ENCODE results near the gene GNS. TPM values are rescaled to one million over a fixed set of nuclear protein-coding genes. Genes with fewer than 3 reads are reported as not detected.
"Not testable (repeated sequence)": the region's sequence is repeated elsewhere in the genome, so short reads cannot be mapped to it uniquely, and the experiment has no call there.

GNS gene
- total RNA-seq, 1 donor from 2014 or later: 28.9 TPM

GRCh38 chr12:64694130-64695040 is 64.8 kb downstream of the GNS start:
- ATAC-seq: no peak

- ATAC-seq: no peak
These were observed 67.2 kb downstream of the GNS start for GRCh38 chr12:64691795-64692583.

GRCh38 chr12:64691227-64691794 is 67.9 kb downstream of the GNS start:
- no peak for ATAC-seq

GRCh38 chr12:64690236-64690635 is 69.0 kb downstream of the GNS start:
- not testable (repeated sequence) for ATAC-seq

- ATAC-seq: no peak
These were observed 70.5 kb downstream of the GNS start for GRCh38 chr12:64688715-64689114.

GRCh38 chr12:64688219-64688618 is 71.0 kb downstream of the GNS start:
- no peak for ATAC-seq

- no peak for ATAC-seq
These were observed 71.4 kb downstream of the GNS start for GRCh38 chr12:64687816-64688215.

- ATAC-seq: no peak
These were observed 73.6 kb downstream of the GNS start for GRCh38 chr12:64685605-64686004.

- no peak for ATAC-seq
These were observed 74.2 kb downstream of the GNS start for GRCh38 chr12:64685050-64685449.

- no peak for ATAC-seq
These were observed 75.2 kb downstream of the GNS start for GRCh38 chr12:64683816-64684543.

- no peak for ATAC-seq
These were observed 76.5 kb downstream of the GNS start for GRCh38 chr12:64682572-64683277.

- no peak for ATAC-seq
These were observed 77.8 kb downstream of the GNS start for GRCh38 chr12:64681200-64682052.

- ATAC-seq: peak; percentile 85
These were observed 79.0 kb downstream of the GNS start for GRCh38 chr12:64680235-64680634.

GRCh38 chr12:64679487-64680001 is 79.7 kb downstream of the GNS start:
- peak; percentile 85 for ATAC-seq

GRCh38 chr12:64678835-64679234 is 80.4 kb downstream of the GNS start:
- ATAC-seq: peak; percentile 21

GRCh38 chr12:64678248-64678647 is 81.0 kb downstream of the GNS start:
- ATAC-seq: no peak

GRCh38 chr12:64675795-64676194 is 83.4 kb downstream of the GNS start:
- no peak for ATAC-seq

GRCh38 chr12:64674367-64674922 is 84.8 kb downstream of the GNS start:
- no peak for ATAC-seq

- ATAC-seq: no peak
These were observed 85.6 kb downstream of the GNS start for GRCh38 chr12:64673490-64674169.

- ATAC-seq: no peak
These were observed 86.2 kb downstream of the GNS start for GRCh38 chr12:64672925-64673409.
